ENCODE data around the gene FKBP1B.
"Not testable (repeated sequence)": the region's sequence is repeated elsewhere in the genome, so short reads cannot be mapped to it uniquely, and the experiment has no call there.

FKBP1B gene

DNA sequence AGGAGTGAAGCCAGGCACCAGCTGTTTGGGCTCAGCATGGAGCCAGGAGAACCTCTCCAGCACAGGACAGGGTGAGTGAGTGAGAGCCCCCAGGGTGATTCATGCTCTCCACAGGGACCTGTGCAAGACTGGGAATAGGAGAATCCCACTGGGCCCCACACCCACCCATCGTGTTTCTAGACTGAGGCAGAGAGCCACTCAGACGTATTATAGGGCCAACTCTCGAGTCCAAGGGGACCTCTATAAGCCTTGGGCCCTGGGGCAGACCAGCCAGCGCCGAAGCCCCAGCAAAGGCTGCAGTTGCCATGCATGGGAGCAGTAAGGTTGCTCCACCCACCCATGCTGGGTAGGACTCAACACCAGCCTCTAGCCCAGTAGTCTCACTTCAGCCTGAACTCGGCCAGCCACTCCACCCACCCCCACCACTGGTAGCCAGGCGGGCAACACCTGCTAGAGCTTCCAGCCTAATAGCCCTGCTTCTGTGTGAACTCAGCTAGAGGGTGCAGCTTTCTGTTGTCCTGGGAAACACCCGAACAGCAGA lies 54.6 kb downstream of the FKBP1B start:
- no peak for DNase-seq (ENCODE audit: low spot score)

DNA sequence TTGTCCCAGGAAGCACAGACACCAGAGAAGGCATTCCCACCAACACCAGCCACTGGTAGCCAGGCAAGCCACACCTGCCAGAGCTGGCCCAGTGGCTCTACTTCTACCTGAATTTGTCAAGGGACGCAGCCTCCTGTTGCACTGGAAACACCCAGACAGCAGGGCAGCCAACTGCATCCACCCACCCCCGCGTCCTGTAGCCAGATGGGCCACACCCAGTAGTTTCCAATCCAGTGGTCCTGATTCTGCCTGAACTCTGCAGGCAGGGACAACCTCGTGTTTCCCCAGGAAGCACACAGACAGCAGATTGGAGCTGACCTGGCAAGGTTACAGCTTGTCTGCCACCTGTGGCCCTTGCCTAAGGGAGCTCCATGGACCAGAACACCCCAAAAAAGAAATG lies 55.4 kb downstream of the FKBP1B start:
- no peak for DNase-seq (ENCODE audit: low spot score)

DNA sequence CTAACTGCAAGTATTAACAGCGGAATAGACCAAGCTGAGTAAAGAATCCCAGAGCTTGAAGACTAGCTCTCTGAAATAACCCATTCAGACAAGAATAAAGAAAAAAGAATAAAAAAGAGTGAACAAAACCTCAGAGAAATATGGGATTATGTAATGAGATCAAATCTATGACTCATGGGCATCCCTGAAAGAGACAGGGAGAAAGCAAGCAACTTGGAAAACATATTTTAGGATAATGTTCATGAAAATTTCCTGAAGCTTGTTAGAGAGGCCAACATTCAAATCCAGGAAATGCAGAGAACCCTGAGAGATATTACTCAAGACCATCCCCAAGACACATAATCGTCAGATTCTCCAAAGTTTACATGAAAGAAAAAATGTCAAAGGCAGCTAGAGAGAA lies 56.3 kb downstream of the FKBP1B start:
- DNase-seq (ENCODE audit: low spot score), result no peak

DNA sequence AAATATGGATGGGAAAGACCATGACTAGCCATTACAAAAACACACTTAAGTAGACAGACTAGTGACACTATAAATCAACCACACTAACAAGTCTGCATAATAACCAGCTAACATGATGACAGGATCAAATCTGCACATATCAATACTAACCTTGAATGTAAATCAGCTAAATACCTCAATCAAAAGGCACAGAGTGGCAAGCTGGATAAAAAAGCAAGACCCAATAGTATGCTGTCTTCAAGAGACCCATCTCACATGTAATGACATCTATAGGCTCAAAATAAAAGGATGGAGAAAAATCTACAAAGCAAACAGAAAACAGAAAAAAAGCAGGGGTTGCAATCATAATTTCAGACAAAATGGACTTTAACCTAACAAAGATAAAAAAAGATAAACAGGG lies 57.2 kb downstream of the FKBP1B start:
- no peak for DNase-seq (ENCODE audit: low spot score)

DNA sequence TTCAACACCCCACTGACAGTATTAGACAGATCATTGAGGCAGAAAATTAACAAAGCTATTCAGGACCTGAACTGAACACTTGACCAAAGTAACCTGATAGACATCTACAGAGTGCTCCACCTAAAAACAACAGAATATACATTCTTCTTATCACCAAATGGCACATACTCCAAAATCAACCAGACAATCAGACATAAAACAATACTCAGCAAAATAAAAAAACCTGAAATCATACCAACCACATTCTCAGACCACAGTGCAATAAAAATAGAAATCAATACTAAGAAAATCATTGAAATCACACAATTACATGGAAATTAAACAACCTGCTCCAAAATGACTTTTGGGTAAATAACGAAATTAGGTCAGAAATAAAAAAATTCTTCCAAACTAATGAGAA lies 57.8 kb downstream of the FKBP1B start:
- no peak for DNase-seq (ENCODE audit: low spot score)

DNA sequence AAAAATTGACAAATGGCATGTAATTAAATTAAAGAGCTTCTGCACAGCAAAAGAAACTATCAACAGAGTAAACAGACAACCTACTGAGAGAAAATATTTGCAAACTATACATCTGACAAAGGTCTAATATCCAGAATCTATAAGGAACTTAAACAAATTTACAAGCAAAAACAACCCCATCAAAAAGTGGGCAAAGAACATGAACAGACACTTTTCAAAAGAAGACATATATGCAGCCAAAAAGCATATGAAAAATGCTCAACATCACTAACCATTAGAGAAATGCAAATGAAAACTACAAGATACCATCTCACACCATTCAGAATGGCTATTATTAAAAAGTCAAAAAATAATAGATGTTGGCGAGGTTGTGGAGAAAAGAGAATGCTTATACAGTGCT lies 59.9 kb downstream of the FKBP1B start:
- DNase-seq (ENCODE audit: low spot score), result not testable (repeated sequence)

DNA sequence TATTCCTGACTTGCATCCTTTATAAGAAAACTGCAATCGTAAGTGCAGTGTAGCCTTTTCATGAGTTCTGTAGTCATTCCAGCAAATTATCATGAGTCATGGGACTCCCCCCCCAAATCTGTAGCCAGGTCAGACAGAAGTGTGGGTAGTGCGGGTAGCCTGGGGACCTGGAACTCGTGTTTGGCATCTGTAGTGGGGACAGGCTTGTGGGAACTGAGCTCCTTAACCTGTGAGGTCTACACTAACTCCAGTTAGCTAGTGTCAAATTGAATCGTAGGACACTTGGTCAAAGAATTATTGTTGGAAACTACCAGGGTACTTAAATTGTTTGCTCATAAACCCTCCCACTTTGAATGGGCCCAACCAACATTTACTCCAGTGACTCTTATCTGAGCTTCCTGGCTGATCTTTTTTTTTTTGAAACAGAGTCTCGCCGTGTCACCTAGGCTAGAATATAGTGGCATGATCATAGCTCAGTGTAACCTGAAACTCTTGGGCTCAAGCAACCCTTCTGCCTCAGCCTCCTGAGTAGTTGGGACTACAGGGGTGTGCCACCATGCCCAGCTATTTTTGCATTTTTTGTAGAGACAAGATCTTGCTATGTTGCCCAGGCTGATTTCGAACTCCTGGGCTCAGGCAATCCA lies 61.2 kb downstream of the FKBP1B start:
- no peak for DNase-seq (ENCODE audit: low spot score)

DNA sequence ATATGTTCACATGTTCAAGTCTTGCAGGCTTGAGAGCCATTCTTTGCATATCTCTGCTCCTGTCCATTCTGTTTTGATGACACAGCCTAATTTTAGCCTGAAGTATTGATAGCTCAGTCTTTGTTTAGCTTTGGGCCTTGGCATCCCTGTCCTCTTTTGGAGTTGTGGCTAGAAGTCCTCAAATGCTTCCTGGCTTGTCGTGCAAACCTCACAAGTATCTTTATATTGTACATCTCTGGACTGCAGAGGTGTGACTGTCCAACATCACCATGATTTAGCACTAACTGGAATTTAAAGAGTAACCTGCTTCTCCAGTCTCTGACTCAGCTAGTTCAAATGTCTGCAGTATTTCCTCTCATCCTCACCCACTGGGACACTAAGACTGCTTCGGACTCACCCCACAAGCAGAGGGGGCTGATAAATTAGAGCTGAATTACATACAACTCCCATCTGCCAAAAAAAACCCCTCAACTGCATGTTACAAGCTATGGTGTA lies 61.9 kb downstream of the FKBP1B start:
- DNase-seq (ENCODE audit: low spot score), result peak; percentile 5

All from hepatic stellate cell (primary cell).